ENCODE measurements around the gene NUDT21. TPM values are rescaled to one million over a fixed set of nuclear protein-coding genes. Genes with fewer than 3 reads are reported as not detected.

Gene NUDT21
- polyA plus RNA-seq, 1 of the 3 experiments (the other 2 are of a cell fraction), result 42.2 TPM

DNA sequence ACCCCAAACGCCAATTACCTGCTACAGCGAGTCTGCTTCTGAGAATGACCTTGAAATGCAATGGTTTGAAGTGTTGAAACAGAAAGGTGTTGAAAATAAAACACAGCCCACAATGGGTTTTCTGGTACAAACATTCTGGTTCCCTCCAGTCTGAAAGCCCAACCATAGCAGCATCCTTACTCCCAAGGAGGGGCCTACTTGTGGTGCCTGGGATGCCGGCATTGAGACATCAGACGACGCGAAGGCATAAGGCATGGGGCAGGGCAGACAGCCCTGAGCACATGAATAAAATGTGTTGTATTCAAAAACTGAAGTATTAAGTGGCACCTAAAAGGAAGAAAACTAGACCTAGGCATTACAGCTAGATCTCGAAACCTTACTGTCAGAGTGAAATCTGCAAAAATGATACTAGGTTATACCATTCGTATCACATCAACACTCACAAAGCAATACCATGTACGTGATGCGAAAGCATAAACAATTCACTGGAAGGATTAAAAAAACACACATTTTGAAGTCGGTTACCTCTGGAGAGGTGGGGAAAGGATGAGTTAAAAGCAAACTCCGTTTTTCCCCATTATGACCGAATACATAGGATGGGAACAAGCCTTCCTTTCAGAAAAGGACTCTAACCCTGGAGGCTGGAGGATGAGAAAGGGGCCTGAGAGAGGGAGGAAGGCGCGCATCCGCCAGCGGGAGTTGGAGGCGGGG is 702 bp downstream of the NUDT21 start:
- H3K9ac ChIP-seq, result peak overlapping the region; percentile 85
- H3K4me2 ChIP-seq, result peak overlapping the region; percentile 70
- no peaks in the 10 kb centered on the region for H3F3A ChIP-seq (replicated peaks; ENCODE audit: insufficient read depth)
- no peaks in the 10 kb centered on the region for H3K9me2 ChIP-seq
- H3K27ac ChIP-seq (ENCODE audit: low read depth in 2 of 2, low read length in 1 of 2), result peak overlapping the region; percentile 72 to 91
- H3K27me3 ChIP-seq (ENCODE audit: insufficient read depth), result no peaks in the 10 kb centered on the region
- peaks cover 22 to 27% of the 10 kb centered on the region in 2 experiments; a peak in 3 of 4 replicates for H3K4me1 ChIP-seq (ENCODE audit: control insufficient read depth in 1 of 2, insufficient read depth in 2 of 2, low read depth in 1 of 2, low read length in 1 of 2)
- peak overlapping the region; percentile 78 for H2AFZ ChIP-seq (ENCODE audit: low read depth)
- H4K20me1 ChIP-seq (ENCODE audit: insufficient read depth), result peaks cover 38% of the 10 kb centered on the region
- no peak for TF ChIP-seq MAX (IDR thresholded peaks at IDR 0.05; ENCODE audit: low read depth)
- no peak for TF ChIP-seq RAD21 (IDR thresholded peaks at IDR 0.05; ENCODE audit: low read length)
- TF ChIP-seq RXRA (IDR thresholded peaks at IDR 0.05; ENCODE audit: borderline replicate concordance, low read depth), result no peak
- TF ChIP-seq USF2 (IDR thresholded peaks at IDR 0.05; ENCODE audit: borderline replicate concordance, low read depth, low read length), result no peak
- TF ChIP-seq TCF12 (IDR thresholded peaks at IDR 0.05), result no peak
- TF ChIP-seq ELF1 (IDR thresholded peaks at IDR 0.05), result no peak
- TF ChIP-seq IRF3 (IDR thresholded peaks at IDR 0.05; ENCODE audit: low read depth, low read length), result no peak
- no peak for TF ChIP-seq REST (IDR thresholded peaks at IDR 0.05; ENCODE audit: low read depth, low read length)
- no peak for TF ChIP-seq PBX3 (IDR thresholded peaks at IDR 0.05)
- CTCF ChIA-PET, result interaction anchor here (0.6 to 1.4 kb wide), 3 partner anchors 11 to 105 kb away, joined by 3 to 4 read pairs (median 3); no protein-coding TSS in a partner anchor
- WGBS (ENCODE audit: low lambda C conversion rate), result 5% methylated on average over 18 of the region's 18 CpGs
- POLR2A ChIA-PET, result interaction anchor here (1.0 kb wide), 1 partner anchor 238 kb away, joined by 3 read pairs; no protein-coding TSS in a partner anchor
- peak overlapping the region; percentile 93 to 97 for H3K4me3 ChIP-seq (ENCODE audit: low read depth in 2 of 2, low read length in 1 of 2)
- DNase-seq, result peak; percentile 32
- no peaks in the 10 kb centered on the region for H3K9me3 ChIP-seq
- H3K36me3 ChIP-seq (replicated peaks in 1 of 2; ENCODE audit: control insufficient read depth in 1 of 2, insufficient read depth in 2 of 2, low read length in 1 of 2), result peaks cover 43 to 45% of the 10 kb centered on the region in 2 experiments
- peaks cover 93% of the 10 kb centered on the region for H3K79me2 ChIP-seq (ENCODE audit: insufficient read depth)
